Adrenal gland (tissue), 5 donors: Measurements from ENCODE around the gene MAGOH.

Experiments used
- POLR2A ChIP-seq, 2 donors: fragments of 450-650 bp; IDR thresholded peaks; one replicate each; pipeline ENCODE4 v1.6.1; 2017; ENCODE audit warnings: antibody characterized with exemption in 2 of 2, mild to moderate bottlenecking in 2 of 2, moderate library complexity in 1 of 2
- TF ChIP-seq, protein P1 (sequence below), 6 experiments: fragments of 450-650 bp in 4 of 6; fragments of 200-600 bp in 2 of 6; sonication (generic) in 1 of 6; IDR thresholded peaks; 1 replicate in 5 of 6; 2 replicates in 1 of 6; pipeline versions ENCODE4 v1.5.1 to v1.8.0; 2016 to 2021; ENCODE audit warnings: antibody characterized with exemption in 6 of 6, mild to moderate bottlenecking in 2 of 6, moderate library complexity in 1 of 6
- donor health status: DM: no; HTN: no; CAD: no.

DNA sequence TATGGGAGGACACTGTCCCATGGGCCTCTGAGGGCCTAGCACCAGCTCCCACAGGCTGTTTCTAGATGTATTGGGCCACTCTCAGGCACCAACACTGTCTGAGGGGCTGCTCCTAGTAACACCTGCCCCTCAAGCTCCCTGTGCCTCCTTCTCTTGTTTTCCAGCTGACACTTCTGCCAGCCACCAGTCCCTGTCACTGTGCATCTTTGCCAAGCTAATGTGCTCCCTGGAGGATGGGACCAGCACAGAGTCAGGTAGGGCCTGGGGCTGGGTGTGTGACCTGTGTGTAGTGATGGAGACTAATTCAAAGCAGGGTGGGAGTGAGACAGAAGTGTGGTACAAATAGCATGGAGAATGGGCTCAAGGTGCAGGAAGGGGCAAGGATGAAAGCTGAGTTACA, 29.4 kb upstream of the MAGOH start:
- TF ChIP-seq, protein P1, sequence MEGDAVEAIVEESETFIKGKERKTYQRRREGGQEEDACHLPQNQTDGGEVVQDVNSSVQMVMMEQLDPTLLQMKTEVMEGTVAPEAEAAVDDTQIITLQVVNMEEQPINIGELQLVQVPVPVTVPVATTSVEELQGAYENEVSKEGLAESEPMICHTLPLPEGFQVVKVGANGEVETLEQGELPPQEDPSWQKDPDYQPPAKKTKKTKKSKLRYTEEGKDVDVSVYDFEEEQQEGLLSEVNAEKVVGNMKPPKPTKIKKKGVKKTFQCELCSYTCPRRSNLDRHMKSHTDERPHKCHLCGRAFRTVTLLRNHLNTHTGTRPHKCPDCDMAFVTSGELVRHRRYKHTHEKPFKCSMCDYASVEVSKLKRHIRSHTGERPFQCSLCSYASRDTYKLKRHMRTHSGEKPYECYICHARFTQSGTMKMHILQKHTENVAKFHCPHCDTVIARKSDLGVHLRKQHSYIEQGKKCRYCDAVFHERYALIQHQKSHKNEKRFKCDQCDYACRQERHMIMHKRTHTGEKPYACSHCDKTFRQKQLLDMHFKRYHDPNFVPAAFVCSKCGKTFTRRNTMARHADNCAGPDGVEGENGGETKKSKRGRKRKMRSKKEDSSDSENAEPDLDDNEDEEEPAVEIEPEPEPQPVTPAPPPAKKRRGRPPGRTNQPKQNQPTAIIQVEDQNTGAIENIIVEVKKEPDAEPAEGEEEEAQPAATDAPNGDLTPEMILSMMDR (IDR thresholded peaks at IDR 0.05), result no peak
- no peak for TF ChIP-seq POLR2A (IDR thresholded peaks at IDR 0.05)
